ENCODE measurements around the gene HOMER1. TPM values are rescaled to one million over a fixed set of nuclear protein-coding genes. Genes with fewer than 3 reads are reported as not detected.

HOMER1 gene
- total RNA-seq, 1 experiment from 2014 or later, result 9.1 TPM

GRCh38 chr5:79330071-79330470 is 183.9 kb downstream of the HOMER1 start:
- ChIA-PET POLR2A (ENCODE audit: unreplicated experiment) (no interaction called here), CTCF (no interaction called here)
- H3K27ac ChIP-seq (ENCODE audit: low read length), result no peak overlapping the region
- no peaks in the 10 kb centered on the region for H3F3A ChIP-seq (ENCODE audit: low read length, unreplicated experiment)
- BruUV-seq (replicated peaks), result no TSS peak
- TF ChIP-seq CTCF (conservative IDR thresholded peaks at IDR 0.05; ENCODE audit: low read depth, low read length) (no peak), EZH2 (IDR thresholded peaks at IDR 0.05; ENCODE audit: low read length, unreplicated experiment) (no peak), EZH2phosphoT487 (IDR thresholded peaks at IDR 0.05; ENCODE audit: borderline replicate concordance, low read length) (no peak)
- H3K79me2 ChIP-seq (ENCODE audit: low read length), result no peaks in the 10 kb centered on the region
- no peak overlapping the region for H3K9ac ChIP-seq (ENCODE audit: low read length)
- H3K27me3 ChIP-seq (ENCODE audit: low read length), result no peaks in the 10 kb centered on the region
- no peaks in the 10 kb centered on the region for H3K36me3 ChIP-seq (ENCODE audit: low read depth, low read length)
- intact Hi-C loops (cut with micrococcal nuclease), result no loop called here
- H3K9me2 ChIP-seq (replicated peaks; ENCODE audit: low read length), result no peaks in the 10 kb centered on the region
- no peak for DNase-seq
- H3K9me3 ChIP-seq (ENCODE audit: low read length), result no peaks in the 10 kb centered on the region
- H4K20me1 ChIP-seq (ENCODE audit: low read length), result no peaks in the 10 kb centered on the region
- no peak overlapping the region for H3K4me3 ChIP-seq (ENCODE audit: low read length)
- H2AFZ ChIP-seq (ENCODE audit: low read length), result no peak overlapping the region
- ATAC-seq, result no peak
- no peaks in the 10 kb centered on the region for H3K4me1 ChIP-seq (ENCODE audit: insufficient read depth, low read length)
- H3K4me2 ChIP-seq (ENCODE audit: low read length), result no peak overlapping the region

GRCh38 chr5:79329453-79329852 is 184.5 kb downstream of the HOMER1 start:
- no peak overlapping the region for H3K27ac ChIP-seq (ENCODE audit: low read length)
- H3K4me2 ChIP-seq (ENCODE audit: low read length), result no peak overlapping the region
- ChIA-PET POLR2A (ENCODE audit: unreplicated experiment) (no interaction called here), CTCF (no interaction called here)
- H4K20me1 ChIP-seq (ENCODE audit: low read length), result no peaks in the 10 kb centered on the region
- H3K36me3 ChIP-seq (ENCODE audit: low read depth, low read length), result no peaks in the 10 kb centered on the region
- H3F3A ChIP-seq (ENCODE audit: low read length, unreplicated experiment), result no peaks in the 10 kb centered on the region
- no peak overlapping the region for H3K4me3 ChIP-seq (ENCODE audit: low read length)
- BruUV-seq (replicated peaks), result TSS peak; percentile 9
- H2AFZ ChIP-seq (ENCODE audit: low read length), result no peak overlapping the region
- no peaks in the 10 kb centered on the region for H3K79me2 ChIP-seq (ENCODE audit: low read length)
- TF ChIP-seq EZH2phosphoT487 (IDR thresholded peaks at IDR 0.05; ENCODE audit: borderline replicate concordance, low read length) (no peak), CTCF (conservative IDR thresholded peaks at IDR 0.05; ENCODE audit: low read depth, low read length) (no peak), EZH2 (IDR thresholded peaks at IDR 0.05; ENCODE audit: low read length, unreplicated experiment) (no peak)
- H3K27me3 ChIP-seq (ENCODE audit: low read length), result no peaks in the 10 kb centered on the region
- intact Hi-C loops (cut with micrococcal nuclease), result loop anchor here (10.0 kb wide), 1 partner anchor 205 kb away; no protein-coding TSS in a partner anchor
- no peak overlapping the region for H3K9ac ChIP-seq (ENCODE audit: low read length)
- H3K9me2 ChIP-seq (replicated peaks; ENCODE audit: low read length), result no peaks in the 10 kb centered on the region
- DNase-seq (no peak), ATAC-seq (no peak)
- no peaks in the 10 kb centered on the region for H3K4me1 ChIP-seq (ENCODE audit: insufficient read depth, low read length)
- H3K9me3 ChIP-seq (ENCODE audit: low read length), result no peaks in the 10 kb centered on the region

Other genes with a start within 250 kb of the HOMER1 start
- 26.9 and 27.7 TPM in 2 replicates for gene TENT2, start 98.3 kb upstream of the HOMER1 start, total RNA-seq (2014; rRNA removed)
- under 0.01 and 0.15 TPM in 2 replicates for gene CMYA5, start 175.7 kb upstream of the HOMER1 start, total RNA-seq (2014; rRNA removed)